ENCODE results near the gene CBX7. TPM values are rescaled to one million over a fixed set of nuclear protein-coding genes. Genes with fewer than 3 reads are reported as not detected.

The CBX7 gene
- total RNA-seq, 1 experiment from 2014 or later = 3.7 TPM

GRCh38 chr22:39181778-39182177 lies 29.3 kb upstream of the CBX7 start:
- Histone ChIP-seq H3K23ac (ENCODE audit: insufficient read length, low read depth, low read length) (no peak overlapping the region), H3K4ac (ENCODE audit: low read depth, low read length) (no peak overlapping the region), H2AFZ (ENCODE audit: low read length) (no peak overlapping the region), H2BK15ac (ENCODE audit: low read depth, low read length) (no peak overlapping the region), H3K79me1 (ENCODE audit: insufficient read depth, low read depth, low read length, poor library complexity, severe bottlenecking) (no peaks in the 10 kb centered on the region), H3K18ac (ENCODE audit: insufficient read length, low read depth, low read length) (no peak overlapping the region), H3K56ac (ENCODE audit: insufficient read length, low read depth, low read length) (no peak overlapping the region), H3K27me3 (ENCODE audit: insufficient read depth, low read length) (no peaks in the 10 kb centered on the region), H2BK20ac (ENCODE audit: low read depth, low read length, poor library complexity, severe bottlenecking) (no peak overlapping the region), H4K5ac (ENCODE audit: insufficient read length, low read depth, low read length) (no peak overlapping the region), H4K91ac (ENCODE audit: insufficient read length, low read depth, low read length) (no peak overlapping the region), H2BK120ac (ENCODE audit: low read depth, low read length, poor library complexity, severe bottlenecking) (no peak overlapping the region), H3K4me1 (ENCODE audit: insufficient read depth, low read length) (no peaks in the 10 kb centered on the region; the same call in 1 of the 2 replicates), H3K23me2 (ENCODE audit: insufficient read length, low read depth, low read length, poor library complexity, severe bottlenecking) (no peaks in the 10 kb centered on the region), H3T11ph (ENCODE audit: low read length) (no peak overlapping the region), H3K4me2 (ENCODE audit: insufficient read depth, insufficient read length, low read length) (no peak overlapping the region), H3K9ac (ENCODE audit: extremely low read depth, insufficient read length, low read length) (no peak overlapping the region), H3K79me2 (ENCODE audit: insufficient read depth, low read length) (no peaks in the 10 kb centered on the region), H3K14ac (ENCODE audit: insufficient read depth, low read length) (no peak overlapping the region), H2BK12ac (ENCODE audit: insufficient read length, low read depth, low read length) (no peak overlapping the region), H3K27ac (ENCODE audit: insufficient read length, low read depth, low read length) (no peak overlapping the region), H4K20me1 (ENCODE audit: control insufficient read depth, insufficient read depth, insufficient read length) (no peaks in the 10 kb centered on the region), H2BK5ac (ENCODE audit: insufficient read length, low read length) (no peak overlapping the region), H2AK5ac (ENCODE audit: insufficient read length, low read length) (no peak overlapping the region), H4K8ac (replicated peaks; ENCODE audit: insufficient read length, low read depth, low read length) (no peak overlapping the region), H3K9me3 (ENCODE audit: control insufficient read depth, low read depth, low read length) (peaks cover 5% of the 10 kb centered on the region)
- WGBS (ENCODE audit: extremely low coverage, insufficient read length, low lambda C conversion rate) = no CpG with 5 or more reads among the region's 5 CpGs
- DNase-seq = no peak
- peaks cover 26 to 57% of the 10 kb centered on the region in 2 experiments for H3K4me1 Mint-ChIP-seq
- no peak for TF ChIP-seq CTCF (conservative IDR thresholded peaks at IDR 0.05)
- no peak overlapping the region for H3K27ac Mint-ChIP-seq
- peaks cover 2 to 6% (median 2%) of the 10 kb centered on the region in 3 experiments; a peak in 3 of 7 replicates for H3K36me3 Mint-ChIP-seq (ENCODE audit: insufficient read depth in 1 of 3, low read depth in 3 of 3)
- H3K27me3 Mint-ChIP-seq (ENCODE audit: low read depth) = no peaks in the 10 kb centered on the region; the same call in 1 of the 2 replicates
- peaks cover 8 to 13% of the 10 kb centered on the region in 2 experiments for H3K9me3 Mint-ChIP-seq
- no peak overlapping the region for H3K4me3 Mint-ChIP-seq

All from H9 (cell line).